Stimulated activated memory B cell treated with anti-CD40 and anti-IgM and Interleukin-4, amounts not matched to agents 10 μg/mL and 1 μg/mL and 100 μg/mL, for 72 hours (primary cell): Measurements from ENCODE around the gene NELL1.
A peak's percentile ranks its signal among the peaks of the same experiment; 100 is the strongest.
"Not testable (repeated sequence)": the region's sequence is repeated elsewhere in the genome, so short reads cannot be mapped to it uniquely, and the experiment has no call there.

Experiments
- ATAC-seq: fragments of 150-1000 bp; cut with Tn5 transposase; 2 replicates; pipeline ENCODE4 v1.10.0; 2021
- H3K27ac Mint-ChIP-seq: one replicate; pipeline ENCODE4 v1.8.0; 2022; ENCODE audit warnings: mild to moderate bottlenecking, mixed read lengths
- H3K27me3 Mint-ChIP-seq: one replicate; pipeline ENCODE4 v1.8.0; 2022; ENCODE audit warnings: mixed read lengths
- H3K36me3 Mint-ChIP-seq: one replicate; pipeline ENCODE4 v1.8.0; 2022; ENCODE audit warnings: mixed read lengths
- H3K4me1 Mint-ChIP-seq: one replicate; pipeline ENCODE4 v1.8.0; 2022; ENCODE audit warnings: mixed read lengths
- H3K4me3 Mint-ChIP-seq: one replicate; pipeline ENCODE4 v1.8.0; 2022; ENCODE audit warnings: mild to moderate bottlenecking, moderate library complexity, mixed read lengths
- H3K9me3 Mint-ChIP-seq: one replicate; pipeline ENCODE4 v1.8.0; 2022; ENCODE audit warnings: mixed read lengths

The NELL1 gene

DNA sequence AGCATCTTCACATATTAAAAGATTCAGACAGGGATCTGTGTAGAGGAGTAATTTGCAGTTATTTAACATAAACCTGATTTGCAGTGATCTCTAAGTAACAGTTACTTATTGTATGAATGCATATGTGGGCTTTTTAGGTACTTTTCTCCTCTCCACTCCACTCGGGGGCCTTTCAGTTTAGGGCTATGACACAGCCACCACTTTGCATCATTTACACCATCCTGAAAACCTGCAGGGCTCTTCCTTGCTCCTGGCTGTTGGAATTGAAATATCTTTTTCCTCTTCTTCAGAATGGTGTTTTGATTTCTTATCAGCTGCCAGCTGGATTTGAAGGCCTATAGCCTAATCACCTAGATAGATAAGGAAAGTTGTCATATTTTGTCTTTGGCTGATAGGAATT lies 580.8 kb downstream of the NELL1 start:
- ATAC-seq: no peak
- no peak overlapping the region for H3K27ac Mint-ChIP-seq
- peaks cover 7% of the 10 kb centered on the region for H3K9me3 Mint-ChIP-seq
- H3K27me3 Mint-ChIP-seq: no peaks in the 10 kb centered on the region
- H3K36me3 Mint-ChIP-seq: no peaks in the 10 kb centered on the region
- H3K4me3 Mint-ChIP-seq: no peak overlapping the region
- H3K4me1 Mint-ChIP-seq: no peaks in the 10 kb centered on the region

DNA sequence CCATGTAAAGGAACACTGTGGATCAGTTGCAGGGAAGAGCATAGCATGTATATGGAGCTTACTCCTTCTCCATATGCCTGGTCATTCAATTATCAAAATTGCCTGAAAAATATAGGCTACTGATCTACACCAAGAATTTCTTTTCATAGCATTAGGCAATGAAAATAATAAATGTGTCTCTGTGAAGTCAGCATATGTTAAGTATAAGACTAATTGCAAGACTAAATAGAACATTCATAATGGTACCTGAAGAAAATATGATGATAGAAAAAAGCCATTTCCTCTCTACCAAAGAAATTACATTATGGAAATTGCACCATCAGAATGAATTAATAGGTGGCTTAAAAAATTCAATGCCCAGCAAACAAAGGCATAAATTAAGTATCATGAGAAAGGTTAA lies 584.7 kb downstream of the NELL1 start:
- no peak overlapping the region for H3K27ac Mint-ChIP-seq
- H3K9me3 Mint-ChIP-seq: peaks cover 6% of the 10 kb centered on the region
- no peaks in the 10 kb centered on the region for H3K4me1 Mint-ChIP-seq
- no peak overlapping the region for H3K4me3 Mint-ChIP-seq
- no peaks in the 10 kb centered on the region for H3K36me3 Mint-ChIP-seq
- no peaks in the 10 kb centered on the region for H3K27me3 Mint-ChIP-seq
- ATAC-seq: no peak

DNA sequence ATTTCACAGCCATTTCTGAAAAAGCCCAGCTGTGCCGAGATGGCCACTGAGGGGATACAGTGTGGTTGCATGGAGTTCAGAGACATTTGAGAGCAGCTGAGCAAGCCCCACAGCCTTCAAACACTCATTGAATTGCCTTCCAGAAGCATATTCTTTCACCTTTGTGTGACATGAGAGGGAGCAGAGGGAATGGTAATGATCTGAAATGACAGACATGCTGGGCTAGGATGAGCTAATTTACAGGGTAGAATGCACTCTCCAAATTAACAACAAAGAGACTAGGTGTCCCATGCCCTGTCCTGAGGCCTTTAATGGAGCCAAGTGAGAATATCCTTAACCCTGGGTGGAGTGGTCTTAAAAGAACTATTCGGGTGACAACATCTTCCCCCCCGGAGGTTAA lies 585.4 kb downstream of the NELL1 start:
- Mint-ChIP-seq H3K36me3 (no peaks in the 10 kb centered on the region), H3K4me1 (no peaks in the 10 kb centered on the region), H3K27ac (no peak overlapping the region), H3K4me3 (no peak overlapping the region), H3K27me3 (no peaks in the 10 kb centered on the region), H3K9me3 (peaks cover 6% of the 10 kb centered on the region)
- no peak for ATAC-seq

DNA sequence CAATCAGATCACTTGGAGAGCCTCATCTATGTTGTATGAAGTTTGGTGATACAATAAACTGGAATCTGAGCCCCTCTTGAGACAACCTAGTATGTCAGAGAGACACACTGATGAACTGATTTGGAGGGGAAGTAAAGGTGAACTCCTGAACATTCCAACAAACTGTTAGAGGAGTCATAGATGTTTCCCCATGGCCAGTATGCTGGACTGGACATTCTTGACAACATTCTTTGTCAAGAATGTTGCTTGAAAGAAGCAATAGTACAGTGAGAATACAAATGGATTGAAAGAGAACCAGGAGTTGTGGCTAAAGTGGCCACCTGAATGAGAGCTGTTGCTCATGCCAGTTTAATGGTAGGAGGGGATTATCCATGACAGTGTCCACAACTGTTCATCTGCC lies 588.1 kb downstream of the NELL1 start:
- Mint-ChIP-seq H3K27ac (no peak overlapping the region), H3K27me3 (no peaks in the 10 kb centered on the region), H3K9me3 (peaks cover 6% of the 10 kb centered on the region), H3K36me3 (no peaks in the 10 kb centered on the region), H3K4me3 (no peak overlapping the region), H3K4me1 (no peaks in the 10 kb centered on the region)
- ATAC-seq: peak; percentile 41

DNA sequence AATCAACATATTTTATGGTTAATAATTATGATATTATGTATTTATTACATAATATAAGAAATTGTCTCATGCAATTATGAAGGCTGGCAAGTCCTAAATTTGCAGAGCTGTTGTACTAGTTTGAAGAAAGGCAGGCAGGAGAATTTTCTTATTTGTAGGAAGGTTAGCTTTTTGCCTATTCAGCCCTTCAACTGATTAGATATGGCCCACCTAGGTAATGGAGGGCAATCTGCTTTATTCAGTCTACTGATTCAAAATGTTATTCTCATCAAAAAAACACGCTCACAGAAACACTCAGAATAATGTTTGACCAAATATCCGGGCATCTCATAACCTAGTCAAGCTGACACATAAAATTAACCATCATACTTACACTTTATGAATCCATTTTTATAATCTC lies 589.0 kb downstream of the NELL1 start:
- ATAC-seq: no peak
- H3K4me1 Mint-ChIP-seq: no peaks in the 10 kb centered on the region
- peaks cover 8% of the 10 kb centered on the region for H3K9me3 Mint-ChIP-seq
- no peak overlapping the region for H3K27ac Mint-ChIP-seq
- H3K27me3 Mint-ChIP-seq: no peaks in the 10 kb centered on the region
- H3K4me3 Mint-ChIP-seq: no peak overlapping the region
- H3K36me3 Mint-ChIP-seq: no peaks in the 10 kb centered on the region

DNA sequence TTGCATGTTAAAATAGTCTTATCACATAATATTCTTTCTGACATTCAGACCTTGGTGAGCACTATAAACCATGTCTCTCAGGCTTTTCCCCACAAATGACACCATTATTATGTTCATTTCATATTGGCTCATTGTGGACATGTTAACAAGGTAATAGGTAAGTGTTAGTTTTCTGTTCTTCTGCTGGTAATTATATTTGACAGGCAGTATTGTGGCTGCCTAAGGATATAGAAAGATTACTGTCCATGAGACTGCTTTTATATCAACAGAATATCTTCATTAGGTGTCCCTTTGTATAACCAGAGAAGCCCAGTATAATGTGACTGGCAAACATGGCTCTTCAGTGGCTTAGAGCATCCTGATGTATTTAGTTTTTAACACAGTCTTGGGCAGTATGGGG lies 590.7 kb downstream of the NELL1 start:
- no peaks in the 10 kb centered on the region for H3K36me3 Mint-ChIP-seq
- no peak overlapping the region for H3K27ac Mint-ChIP-seq
- no peak overlapping the region for H3K4me3 Mint-ChIP-seq
- no peak for ATAC-seq
- H3K4me1 Mint-ChIP-seq: no peaks in the 10 kb centered on the region
- H3K9me3 Mint-ChIP-seq: peaks cover 8% of the 10 kb centered on the region
- H3K27me3 Mint-ChIP-seq: no peaks in the 10 kb centered on the region

DNA sequence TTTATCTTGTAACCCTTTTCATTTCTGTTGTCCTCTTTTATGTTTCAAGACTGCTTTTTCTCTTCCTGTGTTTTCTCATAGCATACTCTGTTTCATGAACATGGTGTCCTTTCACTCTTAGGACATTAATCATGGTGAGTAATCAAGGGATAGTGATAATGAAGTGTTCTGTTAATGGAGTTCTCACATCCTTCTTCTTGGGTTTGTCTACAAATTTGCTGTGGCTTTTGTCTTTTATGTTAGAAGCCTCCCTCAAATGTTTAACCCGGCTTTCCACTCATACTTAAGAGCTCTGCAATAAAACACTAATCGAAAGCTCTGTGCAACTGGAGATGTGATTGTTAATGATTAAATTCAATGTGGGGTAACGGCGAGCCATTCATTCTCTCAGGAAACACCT lies 593.6 kb downstream of the NELL1 start:
- no peak for ATAC-seq
- H3K27me3 Mint-ChIP-seq: no peaks in the 10 kb centered on the region

DNA sequence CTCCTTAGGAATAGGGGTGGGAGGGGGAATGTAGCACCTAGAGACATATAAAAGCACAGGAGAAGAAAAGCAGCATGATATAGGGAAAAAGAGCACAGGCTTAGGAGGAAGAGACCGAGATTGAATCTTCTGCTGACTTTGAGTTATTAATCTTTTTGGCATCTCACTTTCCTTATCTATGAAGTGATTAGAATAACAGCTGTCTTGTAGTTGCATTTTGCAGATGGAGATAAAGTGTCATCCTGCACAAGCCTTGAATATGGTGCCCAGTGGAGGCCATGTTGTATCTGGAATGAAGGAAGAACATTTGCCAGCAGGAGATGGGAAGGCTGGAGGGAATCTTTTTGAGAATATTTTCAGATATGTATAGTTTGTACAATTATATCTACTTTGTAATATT lies 594.7 kb downstream of the NELL1 start:
- Mint-ChIP-seq H3K9me3 (peaks cover 2% of the 10 kb centered on the region), H3K4me1 (no peaks in the 10 kb centered on the region), H3K36me3 (no peaks in the 10 kb centered on the region), H3K4me3 (no peak overlapping the region), H3K27ac (no peak overlapping the region), H3K27me3 (no peaks in the 10 kb centered on the region)
- ATAC-seq: no peak

More for the DNA sequence above, 593.6 kb downstream of the NELL1 start:
- Mint-ChIP-seq H3K9me3 (peaks cover 2% of the 10 kb centered on the region), H3K4me3 (no peak overlapping the region), H3K4me1 (no peaks in the 10 kb centered on the region), H3K36me3 (no peaks in the 10 kb centered on the region), H3K27ac (no peak overlapping the region)

DNA sequence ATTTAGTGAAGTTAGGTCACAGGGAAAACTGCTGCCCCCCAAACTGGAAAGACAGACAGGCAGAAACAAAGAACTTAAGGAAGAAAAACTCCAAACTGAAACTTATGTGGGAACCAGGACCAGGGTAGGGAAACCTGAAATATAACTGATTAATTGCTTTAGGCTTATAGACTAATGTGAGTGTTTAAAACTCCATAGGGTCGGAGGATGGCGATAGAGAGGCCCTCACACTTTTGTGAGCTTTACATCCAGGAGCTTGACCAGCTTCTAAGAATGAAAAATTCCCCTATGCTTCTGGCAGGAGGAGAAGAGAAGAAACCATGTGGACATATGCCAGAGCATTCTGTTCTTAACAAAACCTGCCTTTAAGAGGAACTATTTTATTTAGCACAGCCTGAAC lies 598.6 kb downstream of the NELL1 start:
- Mint-ChIP-seq H3K27me3 (no peaks in the 10 kb centered on the region), H3K27ac (no peak overlapping the region), H3K4me1 (no peaks in the 10 kb centered on the region), H3K9me3 (peaks cover 1% of the 10 kb centered on the region), H3K4me3 (no peak overlapping the region), H3K36me3 (no peaks in the 10 kb centered on the region)
- ATAC-seq: no peak

DNA sequence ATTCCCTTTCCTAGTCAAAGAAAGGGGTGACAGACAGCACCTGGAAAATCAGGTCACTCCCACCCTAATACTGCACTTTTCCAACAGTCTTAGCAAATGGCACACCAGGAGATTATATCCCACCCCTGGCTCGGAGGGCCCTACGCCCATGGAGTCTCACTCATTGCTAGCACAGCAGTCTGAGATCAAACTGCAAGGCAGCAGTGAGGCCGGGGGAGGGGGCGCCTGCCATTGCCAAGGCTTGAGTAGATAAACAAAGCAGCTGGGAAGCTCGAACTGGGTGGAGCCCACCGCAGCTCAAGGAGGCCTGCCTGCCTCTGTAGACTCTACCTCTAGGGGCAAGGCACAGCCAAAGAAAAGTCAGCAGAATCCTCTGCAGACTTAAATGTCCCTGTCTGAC lies 602.8 kb downstream of the NELL1 start:
- not testable (repeated sequence) for H3K27me3 Mint-ChIP-seq, ATAC-seq, H3K4me3 Mint-ChIP-seq, H3K36me3 Mint-ChIP-seq, H3K4me1 Mint-ChIP-seq, H3K9me3 Mint-ChIP-seq, H3K27ac Mint-ChIP-seq

DNA sequence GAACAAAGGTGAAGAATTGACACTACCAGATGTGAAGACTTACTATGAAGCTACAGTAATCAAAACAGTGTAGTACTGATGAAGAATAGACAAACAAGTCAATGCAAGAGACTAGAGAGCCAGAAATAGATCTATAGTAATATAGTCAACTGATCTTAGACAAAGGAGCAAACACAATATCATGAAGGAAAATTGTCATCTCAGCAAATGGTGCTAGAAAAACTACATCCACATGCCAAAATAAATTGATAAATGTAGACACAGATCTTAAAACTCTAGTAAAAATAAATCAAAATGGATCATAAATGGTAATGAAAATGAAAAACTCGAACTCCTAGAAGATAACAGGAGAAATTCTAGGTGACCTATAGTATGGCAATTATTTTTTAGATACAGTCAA lies 609.5 kb downstream of the NELL1 start:
- no peaks in the 10 kb centered on the region for H3K27me3 Mint-ChIP-seq
- H3K27ac Mint-ChIP-seq: no peak overlapping the region
- H3K4me1 Mint-ChIP-seq: no peaks in the 10 kb centered on the region
- no peaks in the 10 kb centered on the region for H3K36me3 Mint-ChIP-seq
- H3K4me3 Mint-ChIP-seq: no peak overlapping the region
- peaks cover 15% of the 10 kb centered on the region for H3K9me3 Mint-ChIP-seq
- ATAC-seq: no peak

DNA sequence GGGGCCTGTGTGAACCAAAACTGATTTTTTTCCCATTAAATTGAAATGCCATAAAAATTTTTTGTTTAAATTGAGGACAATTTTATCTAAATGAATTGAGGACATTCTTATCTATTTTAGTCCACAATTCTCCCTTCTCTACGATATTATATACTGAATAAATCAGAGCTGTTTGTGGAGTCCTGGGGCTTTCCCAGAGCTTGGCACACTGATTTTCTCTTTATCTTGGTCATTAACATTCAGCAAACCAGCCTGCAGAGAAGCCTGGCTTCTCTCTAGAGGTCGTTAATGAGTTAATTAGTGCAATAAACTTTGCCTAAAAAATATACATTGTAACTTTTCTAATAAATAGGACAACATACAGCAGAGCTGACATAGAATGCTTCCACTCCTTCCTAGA lies 615.7 kb downstream of the NELL1 start:
- H3K27ac Mint-ChIP-seq: no peak overlapping the region
- no peaks in the 10 kb centered on the region for H3K27me3 Mint-ChIP-seq
- peaks cover 11% of the 10 kb centered on the region for H3K9me3 Mint-ChIP-seq
- ATAC-seq: no peak
- H3K4me1 Mint-ChIP-seq: no peaks in the 10 kb centered on the region
- H3K36me3 Mint-ChIP-seq: no peaks in the 10 kb centered on the region
- no peak overlapping the region for H3K4me3 Mint-ChIP-seq

DNA sequence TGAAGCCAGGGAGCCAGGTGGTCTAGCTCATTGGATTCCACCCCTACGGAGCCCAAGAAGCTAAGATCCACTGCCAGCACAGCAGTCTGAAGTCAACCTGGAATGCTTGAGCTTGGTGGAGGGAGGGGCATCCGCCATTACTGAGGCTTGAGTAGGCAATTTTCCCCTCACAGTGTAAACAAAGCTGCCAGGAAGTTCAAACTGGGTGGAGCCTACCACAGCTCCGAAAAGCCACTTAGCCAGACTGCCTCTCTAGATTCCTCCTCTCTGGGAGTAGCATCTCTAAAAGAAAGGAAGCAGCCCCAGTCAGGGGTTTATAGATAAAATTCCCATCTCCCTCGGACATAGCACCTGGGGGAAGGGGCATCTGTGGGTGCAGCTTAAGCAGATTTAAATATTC lies 620.3 kb downstream of the NELL1 start:
- no peak overlapping the region for H3K4me3 Mint-ChIP-seq
- ATAC-seq: no peak
- H3K36me3 Mint-ChIP-seq: no peaks in the 10 kb centered on the region
- no peak overlapping the region for H3K27ac Mint-ChIP-seq
- peaks cover 8% of the 10 kb centered on the region for H3K9me3 Mint-ChIP-seq
- H3K4me1 Mint-ChIP-seq: no peaks in the 10 kb centered on the region
- no peaks in the 10 kb centered on the region for H3K27me3 Mint-ChIP-seq

DNA sequence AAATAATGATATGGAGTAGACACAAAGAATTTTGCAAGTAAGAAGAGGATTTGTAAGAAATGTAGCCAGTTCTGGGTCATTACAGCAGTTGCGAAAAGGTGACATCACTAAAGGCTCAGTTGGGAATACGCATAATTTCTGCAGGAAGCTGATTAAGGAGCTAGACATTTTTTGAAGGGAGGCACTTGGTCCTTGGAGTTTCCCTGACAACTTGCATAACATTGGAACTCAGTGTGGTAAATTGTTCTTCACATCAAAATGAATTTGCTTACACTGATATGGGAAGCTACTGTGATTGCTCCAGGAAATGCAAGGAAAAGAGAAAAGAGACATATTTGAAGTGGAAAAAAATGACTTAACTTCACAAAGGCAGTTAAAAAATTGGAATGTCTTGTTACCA lies 626.1 kb downstream of the NELL1 start:
- peaks cover 12% of the 10 kb centered on the region for H3K9me3 Mint-ChIP-seq
- H3K27me3 Mint-ChIP-seq: no peaks in the 10 kb centered on the region
- no peak overlapping the region for H3K27ac Mint-ChIP-seq
- no peak overlapping the region for H3K4me3 Mint-ChIP-seq
- H3K36me3 Mint-ChIP-seq: no peaks in the 10 kb centered on the region
- H3K4me1 Mint-ChIP-seq: no peaks in the 10 kb centered on the region
- ATAC-seq: no peak

DNA sequence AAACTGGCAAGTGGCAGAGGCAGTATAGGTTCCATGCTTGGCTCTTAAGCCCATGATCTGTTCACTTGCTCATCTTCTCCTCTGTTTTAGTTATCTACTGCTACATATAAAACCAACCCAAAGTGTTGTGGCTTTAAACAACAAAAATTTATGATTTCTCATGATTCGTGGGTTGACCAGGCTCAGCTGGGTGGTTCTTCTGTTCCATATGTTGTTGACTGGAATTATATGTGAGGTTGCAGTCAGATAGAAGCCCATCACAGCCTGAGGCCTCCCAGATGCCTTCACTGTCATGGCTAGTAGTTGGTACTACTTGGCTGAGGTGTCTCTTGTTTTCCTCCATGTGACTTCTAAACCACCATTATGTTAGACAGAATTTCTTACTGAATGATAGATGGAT lies 632.6 kb downstream of the NELL1 start:
- Mint-ChIP-seq H3K27me3 (no peaks in the 10 kb centered on the region), H3K4me1 (no peaks in the 10 kb centered on the region), H3K4me3 (no peak overlapping the region), H3K27ac (no peak overlapping the region), H3K9me3 (peaks cover 7% of the 10 kb centered on the region), H3K36me3 (no peaks in the 10 kb centered on the region)
- no peak for ATAC-seq

DNA sequence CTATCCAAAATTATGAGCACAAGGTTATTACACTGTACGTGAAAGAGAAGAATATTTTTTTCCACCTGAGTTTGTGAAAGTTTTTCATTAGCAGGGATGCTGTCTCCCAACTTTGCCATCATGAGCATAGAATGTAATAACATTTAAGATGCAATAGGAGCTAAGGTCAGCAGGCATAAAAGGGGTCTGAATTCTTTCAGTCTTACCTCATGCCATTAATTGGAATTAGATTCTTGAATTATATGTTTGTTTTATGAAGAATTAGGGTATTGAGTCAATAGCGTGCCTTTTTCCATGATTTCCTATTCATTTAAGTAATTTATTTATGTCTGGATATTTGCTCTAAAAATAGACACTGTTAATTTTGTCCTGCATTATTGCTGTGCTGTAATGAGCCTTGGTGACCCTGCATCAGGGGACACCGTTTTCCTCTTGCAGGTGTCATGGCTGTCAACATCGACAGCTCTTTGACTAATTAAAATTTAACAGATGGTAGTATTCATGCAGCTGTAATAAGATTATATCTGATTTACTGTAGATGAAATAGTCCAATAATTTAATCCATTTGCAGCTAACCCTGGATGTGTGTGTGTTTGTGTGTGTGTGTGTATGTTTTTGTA lies 637.5 kb downstream of the NELL1 start:
- H3K27ac Mint-ChIP-seq: no peak overlapping the region
- no peaks in the 10 kb centered on the region for H3K4me1 Mint-ChIP-seq
- H3K9me3 Mint-ChIP-seq: peaks cover 7% of the 10 kb centered on the region
- H3K36me3 Mint-ChIP-seq: no peaks in the 10 kb centered on the region
- H3K4me3 Mint-ChIP-seq: no peak overlapping the region
- no peak for ATAC-seq
- no peaks in the 10 kb centered on the region for H3K27me3 Mint-ChIP-seq

DNA sequence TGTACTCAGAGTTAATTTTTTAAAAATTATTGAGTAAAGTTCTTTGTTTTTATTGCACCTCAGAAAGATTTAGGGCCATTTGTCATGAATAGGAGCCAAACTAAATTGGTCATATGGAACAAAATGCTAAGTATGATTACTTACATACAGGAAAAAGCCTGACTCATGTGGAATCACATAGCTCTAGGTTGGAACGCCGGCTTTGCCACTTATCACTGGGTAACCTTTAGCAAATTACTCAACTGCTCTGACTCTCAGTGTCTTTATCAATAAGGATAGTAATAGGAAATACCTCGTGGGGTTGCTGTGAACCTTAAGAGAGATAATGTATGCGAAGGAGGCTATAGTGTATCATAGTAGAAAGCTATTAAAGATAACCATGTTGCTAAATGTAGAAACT lies 638.5 kb downstream of the NELL1 start:
- H3K9me3 Mint-ChIP-seq: peaks cover 7% of the 10 kb centered on the region

More for the DNA sequence above, 638.5 kb downstream of the NELL1 start:
- H3K27me3 Mint-ChIP-seq: no peaks in the 10 kb centered on the region
- H3K4me1 Mint-ChIP-seq: no peaks in the 10 kb centered on the region
- ATAC-seq: no peak
- H3K27ac Mint-ChIP-seq: no peak overlapping the region
- H3K36me3 Mint-ChIP-seq: no peaks in the 10 kb centered on the region
- H3K4me3 Mint-ChIP-seq: no peak overlapping the region
